Hepatocyte (in vitro differentiated cells): ENCODE measurements around the gene CBX2. TPM values are rescaled to one million over a fixed set of nuclear protein-coding genes. Genes with fewer than 3 reads are reported as not detected.

ENCODE experiments used
- DNase-seq: peaks from one replicate; pipeline ENCODE4 v3.0.0-alpha.2; 2016; ENCODE audit warnings: low spot score
- H2AFZ ChIP-seq: fragments of 200-600 bp; sonication (generic); 2 replicates; pipeline ENCODE4 v1.6.0; 2016; ENCODE audit warnings: antibody characterized with exemption, mild to moderate bottlenecking
- H3K27ac ChIP-seq: fragments of 200-600 bp; sonication (generic); 2 replicates; pipeline ENCODE4 v1.5.1; 2016; ENCODE audit warnings: mild to moderate bottlenecking
- H3K27me3 ChIP-seq: fragments of 200-600 bp; sonication (generic); 2 replicates; pipeline ENCODE4 v1.6.1; 2016
- H3K36me3 ChIP-seq: fragments of 200-600 bp; sonication (generic); replicated peaks from 2 replicates; pipeline ENCODE4 v1.5.1; 2016; ENCODE audit warnings: low read depth; ENCODE audit not compliant: insufficient read depth
- H3K4me1 ChIP-seq: fragments of 200-600 bp; sonication (generic); 2 replicates; pipeline ENCODE4 v1.5.1; 2016; ENCODE audit warnings: mild to moderate bottlenecking, moderate library complexity; ENCODE audit not compliant: insufficient read depth
- H3K4me2 ChIP-seq: fragments of 200-600 bp; sonication (generic); 2 replicates; pipeline ENCODE4 v1.6.0; 2016
- H3K4me3 ChIP-seq: fragments of 200-600 bp; sonication (generic); 2 replicates; pipeline ENCODE4 v1.5.1; 2016; ENCODE audit warnings: mild to moderate bottlenecking
- H3K79me2 ChIP-seq: fragments of 200-600 bp; sonication (generic); 2 replicates; pipeline ENCODE4 v1.6.0; 2017; ENCODE audit warnings: mild to moderate bottlenecking
- H3K9me2 ChIP-seq: fragments of 200-600 bp; sonication (generic); replicated peaks from 2 replicates; pipeline ENCODE4 v1.6.0; 2017; ENCODE audit warnings: mild to moderate bottlenecking; ENCODE audit not compliant: insufficient read depth
- H3K9me3 ChIP-seq: fragments of 200-600 bp; sonication (generic); 2 replicates; pipeline ENCODE4 v1.5.1; 2016; ENCODE audit warnings: low read depth, mild to moderate bottlenecking
- H4K20me1 ChIP-seq: fragments of 200-600 bp; sonication (generic); 2 replicates; pipeline ENCODE4 v1.6.0; 2016; ENCODE audit warnings: mild to moderate bottlenecking; ENCODE audit not compliant: insufficient read depth, poor library complexity, severe bottlenecking
- CTCF ChIP-seq: fragments of 200-600 bp; sonication (generic); IDR thresholded peaks from 2 replicates; pipeline ENCODE4 v1.5.1; 2016; ENCODE audit warnings: antibody characterized with exemption, mild to moderate bottlenecking; ENCODE audit not compliant: poor library complexity
- EZH2 ChIP-seq: fragments of 200-600 bp; sonication (generic); IDR thresholded peaks from 2 replicates; pipeline ENCODE4 v1.6.1; 2016; ENCODE audit warnings: antibody characterized with exemption, mild to moderate bottlenecking, borderline replicate concordance
- EZH2phosphoT487 ChIP-seq: fragments of 200-600 bp; sonication (generic); IDR thresholded peaks from one replicate; pipeline ENCODE4 v1.6.1; 2018; ENCODE audit warnings: antibody characterized with exemption, mild to moderate bottlenecking, low read depth, moderate library complexity; ENCODE audit not compliant: unreplicated experiment, severe bottlenecking
- WGBS: methylation state at CpG from one replicate; pipeline ENCODE4 v1.1.6; 2016; ENCODE audit warnings: low lambda C conversion rate; ENCODE audit errors: missing lambda C conversion rate; 5-methylcytosine and 5-hydroxymethylcytosine counted together
- polyA plus RNA-seq: library from polyadenylated mRNA; unstranded; fragments of >200 nt; fragmentation: Nextera tagmentation; extraction: Ambion mirVana; gene quantifications from 2 replicates; pipeline ENCODE4 v1.2.1, GENCODE V29; 2016
- total RNA-seq: library from RNA; depleted of rRNA; stranded (reverse); fragments of >200 nt; gene quantifications from 2 replicates; pipeline ENCODE4 v1.2.3, GENCODE V29; 2014

The CBX2 gene
- total and polyA plus RNA-seq, 2 experiments from 2014 or later: 11.6 to 16.3 TPM

GRCh38 chr17:79742589-79742918 is 35.4 kb upstream of the CBX2 start:
- peaks cover 13% of the 10 kb centered on the region for H3K27me3 ChIP-seq
- H3K9me2 ChIP-seq: no peaks in the 10 kb centered on the region
- WGBS: 93% methylated on average over 1 of the region's 1 CpG
- no peaks in the 10 kb centered on the region for H3K36me3 ChIP-seq
- no peaks in the 10 kb centered on the region for H3K79me2 ChIP-seq
- peak overlapping the region; percentile 85 for H3K4me2 ChIP-seq
- H4K20me1 ChIP-seq: no peaks in the 10 kb centered on the region
- TF ChIP-seq EZH2phosphoT487 (no peak), CTCF (no peak), EZH2 (no peak)
- H3K4me1 ChIP-seq: peaks cover 39% of the 10 kb centered on the region
- no peaks in the 10 kb centered on the region for H3K9me3 ChIP-seq
- no peak overlapping the region for H3K4me3 ChIP-seq
- H3K27ac ChIP-seq: peak overlapping the region; percentile 96
- no peak overlapping the region for H2AFZ ChIP-seq
- no peak for DNase-seq

GRCh38 chr17:79742951-79743476 is 34.9 kb upstream of the CBX2 start:
- Histone ChIP-seq H3K9me2 (no peaks in the 10 kb centered on the region), H3K4me3 (no peak overlapping the region), H3K27ac (peak overlapping the region; percentile 96), H3K4me2 (peak overlapping the region; percentile 85), H4K20me1 (no peaks in the 10 kb centered on the region), H2AFZ (no peak overlapping the region), H3K79me2 (no peaks in the 10 kb centered on the region), H3K9me3 (no peaks in the 10 kb centered on the region), H3K4me1 (peaks cover 43% of the 10 kb centered on the region), H3K27me3 (peaks cover 18% of the 10 kb centered on the region), H3K36me3 (no peaks in the 10 kb centered on the region)
- peak; percentile 81 for DNase-seq
- WGBS: 37% methylated on average over 3 of the region's 7 CpGs
- TF ChIP-seq EZH2phosphoT487 (no peak), CTCF (no peak), EZH2 (no peak)

- Histone ChIP-seq H2AFZ (no peak overlapping the region), H3K36me3 (no peaks in the 10 kb centered on the region), H3K4me1 (peaks cover 43% of the 10 kb centered on the region), H4K20me1 (no peaks in the 10 kb centered on the region), H3K27me3 (peaks cover 24% of the 10 kb centered on the region), H3K4me3 (no peak overlapping the region), H3K27ac (peak overlapping the region; percentile 96), H3K79me2 (no peaks in the 10 kb centered on the region), H3K4me2 (no peak overlapping the region), H3K9me2 (no peaks in the 10 kb centered on the region), H3K9me3 (no peaks in the 10 kb centered on the region)
- TF ChIP-seq EZH2phosphoT487 (no peak), EZH2 (no peak), CTCF (no peak)
- no peak for DNase-seq
- WGBS: 91% methylated on average over 5 of the region's 5 CpGs
These were observed 34.3 kb upstream of the CBX2 start for GRCh38 chr17:79743614-79744013.

- 53% methylated on average over 6 of the region's 6 CpGs for WGBS
- DNase-seq: no peak
- Histone ChIP-seq H3K4me2 (no peak overlapping the region), H4K20me1 (no peaks in the 10 kb centered on the region), H2AFZ (no peak overlapping the region), H3K79me2 (no peaks in the 10 kb centered on the region), H3K27me3 (peaks cover 36% of the 10 kb centered on the region), H3K4me3 (no peak overlapping the region), H3K9me3 (no peaks in the 10 kb centered on the region), H3K27ac (no peak overlapping the region), H3K36me3 (no peaks in the 10 kb centered on the region), H3K4me1 (peaks cover 38% of the 10 kb centered on the region), H3K9me2 (no peaks in the 10 kb centered on the region)
- TF ChIP-seq CTCF: no peak
- TF ChIP-seq EZH2phosphoT487: no peak
- no peak for TF ChIP-seq EZH2
These were observed 32.3 kb upstream of the CBX2 start for GRCh38 chr17:79745641-79746105.
